Mononuclear cell (primary cell): Measurements from ENCODE around the gene TH. TPM values are rescaled to one million over a fixed set of nuclear protein-coding genes. Genes with fewer than 3 reads are reported as not detected.

Source experiments
- H3K27me3 ChIP-seq: 2 replicates; pipeline ENCODE4 v1.6.0; 2011; ENCODE audit warnings: low read length, control low read depth; ENCODE audit not compliant: insufficient read depth
- H3K4me1 ChIP-seq: 2 replicates; pipeline ENCODE4 v1.5.1; 2011; ENCODE audit warnings: mild to moderate bottlenecking, low read length, control low read depth; ENCODE audit not compliant: insufficient read depth
- H3K4me3 ChIP-seq: 2 replicates; pipeline ENCODE4 v1.5.1; 2011; ENCODE audit warnings: mild to moderate bottlenecking, low read length, moderate library complexity
- H3K9me3 ChIP-seq: 2 replicates; pipeline ENCODE4 v1.5.1; 2011; ENCODE audit warnings: low read depth, mild to moderate bottlenecking, control low read depth, low read length
- total RNA-seq: library from RNA; depleted of rRNA; stranded (reverse); fragments of >200 nt; gene quantifications from one replicate; pipeline ENCODE4 v1.2.3, GENCODE V29; 2012

The TH gene
- total RNA-seq, 1 donor: not detected

- Histone ChIP-seq H3K27me3 (no peaks in the 10 kb centered on the region), H3K4me3 (no peak overlapping the region), H3K4me1 (no peaks in the 10 kb centered on the region), H3K9me3 (no peaks in the 10 kb centered on the region)
Measured at GRCh38 chr11:2166091-2166851, 5.3 kb downstream of the TH start.

GRCh38 chr11:2165571-2165970 lies 6.0 kb downstream of the TH start:
- no peaks in the 10 kb centered on the region for H3K9me3 ChIP-seq
- H3K4me1 ChIP-seq: no peaks in the 10 kb centered on the region
- no peaks in the 10 kb centered on the region for H3K27me3 ChIP-seq
- H3K4me3 ChIP-seq: no peak overlapping the region

- H3K4me1 ChIP-seq: no peaks in the 10 kb centered on the region
- no peak overlapping the region for H3K4me3 ChIP-seq
- H3K27me3 ChIP-seq: no peaks in the 10 kb centered on the region
- H3K9me3 ChIP-seq: no peaks in the 10 kb centered on the region
Measured at GRCh38 chr11:2164861-2165555, 6.6 kb downstream of the TH start.

- H3K9me3 ChIP-seq: no peaks in the 10 kb centered on the region
- H3K27me3 ChIP-seq: no peaks in the 10 kb centered on the region
- H3K4me3 ChIP-seq: no peak overlapping the region
- H3K4me1 ChIP-seq: no peaks in the 10 kb centered on the region
Measured at GRCh38 chr11:2164081-2164480, 7.5 kb downstream of the TH start.

- H3K4me3 ChIP-seq: no peak overlapping the region
- no peaks in the 10 kb centered on the region for H3K9me3 ChIP-seq
Measured at GRCh38 chr11:2163428-2163978, 8.1 kb downstream of the TH start.

GRCh38 chr11:2160736-2161259 lies 10.8 kb downstream of the TH start, which contains the start of gene INS:
TSS of gene INS (minus strand) at chr11:2161209. CDS start at chr11:2160971, 238 bp downstream.
- Histone ChIP-seq H3K4me3 (no peak within 1 kb of the TSS), H3K4me1 (no peaks in the 10 kb centered on the region), H3K9me3 (no peaks in the 10 kb centered on the region), H3K27me3 (no peaks in the 10 kb centered on the region)

More at GRCh38 chr11:2163428-2163978, 8.1 kb downstream of the TH start:
- Histone ChIP-seq H3K27me3 (no peaks in the 10 kb centered on the region), H3K4me1 (no peaks in the 10 kb centered on the region)

- no peaks in the 10 kb centered on the region for H3K4me1 ChIP-seq
- H3K4me3 ChIP-seq: no peak overlapping the region
- H3K9me3 ChIP-seq: no peaks in the 10 kb centered on the region
- H3K27me3 ChIP-seq: no peaks in the 10 kb centered on the region
Measured at GRCh38 chr11:2159536-2160413, 11.8 kb downstream of the TH start.

- no peaks in the 10 kb centered on the region for H3K9me3 ChIP-seq
- no peaks in the 10 kb centered on the region for H3K27me3 ChIP-seq
- no peak overlapping the region for H3K4me3 ChIP-seq
- H3K4me1 ChIP-seq: no peaks in the 10 kb centered on the region
Measured at GRCh38 chr11:2158966-2159365, 12.6 kb downstream of the TH start.

- no peaks in the 10 kb centered on the region for H3K9me3 ChIP-seq
- no peaks in the 10 kb centered on the region for H3K27me3 ChIP-seq
- H3K4me3 ChIP-seq: no peak overlapping the region
- no peaks in the 10 kb centered on the region for H3K4me1 ChIP-seq
Measured at GRCh38 chr11:2158296-2158737, 13.3 kb downstream of the TH start.

- H3K4me3 ChIP-seq: no peak overlapping the region
- H3K4me1 ChIP-seq: no peaks in the 10 kb centered on the region
- no peaks in the 10 kb centered on the region for H3K27me3 ChIP-seq
- no peaks in the 10 kb centered on the region for H3K9me3 ChIP-seq
Measured at GRCh38 chr11:2157294-2158040, 14.1 kb downstream of the TH start.

- Histone ChIP-seq H3K4me1 (peaks cover 4% of the 10 kb centered on the region), H3K4me3 (no peak overlapping the region), H3K27me3 (no peaks in the 10 kb centered on the region), H3K9me3 (no peaks in the 10 kb centered on the region)
Measured at GRCh38 chr11:2156416-2157182, 15.0 kb downstream of the TH start.

GRCh38 chr11:2155511-2155910 lies 16.1 kb downstream of the TH start:
- Histone ChIP-seq H3K9me3 (no peaks in the 10 kb centered on the region), H3K4me1 (peaks cover 6% of the 10 kb centered on the region), H3K4me3 (no peak overlapping the region), H3K27me3 (peaks cover 5% of the 10 kb centered on the region)

GRCh38 chr11:2154889-2155288 lies 16.7 kb downstream of the TH start:
- H3K27me3 ChIP-seq: peaks cover 11% of the 10 kb centered on the region
- peaks cover 6% of the 10 kb centered on the region for H3K4me1 ChIP-seq
- no peaks in the 10 kb centered on the region for H3K9me3 ChIP-seq
- no peak overlapping the region for H3K4me3 ChIP-seq
